WERI-Rb-1 (cell line): ENCODE measurements around the gene SUSD4.

Experiments
- DNase-seq: peaks from one replicate; pipeline ENCODE4 v3.0.0-alpha.2; 2020
- H3K27ac ChIP-seq: fragments of 250-450 bp; sonication (Bioruptor Pico); 2 replicates; pipeline ENCODE4 v1.5.1; 2020; ENCODE audit warnings: mild to moderate bottlenecking, moderate library complexity
- H3K27me3 ChIP-seq: fragments of 250-450 bp; sonication (Bioruptor Pico); 2 replicates; pipeline ENCODE4 v1.5.1; 2021; ENCODE audit warnings: mild to moderate bottlenecking, low read depth, moderate library complexity; ENCODE audit not compliant: insufficient read depth, severe bottlenecking
- H3K36me3 ChIP-seq: fragments of 250-450 bp; sonication (Bioruptor Pico); 2 replicates; pipeline ENCODE4 v1.5.1; 2020; ENCODE audit warnings: mild to moderate bottlenecking, moderate library complexity
- H3K4me3 ChIP-seq: 2 replicates; pipeline ENCODE4 v1.5.1; 2011; ENCODE audit warnings: low read depth, mild to moderate bottlenecking, control low read depth, low read length
- H3K9me3 ChIP-seq: fragments of 250-450 bp; sonication (Bioruptor Pico); 2 replicates; pipeline ENCODE4 v1.5.1; 2021; ENCODE audit warnings: mild to moderate bottlenecking, moderate library complexity; ENCODE audit not compliant: severe bottlenecking
- CTCF ChIP-seq: IDR thresholded peaks from 2 replicates; pipeline ENCODE4 v1.5.1; 2011; ENCODE audit warnings: low read depth, mild to moderate bottlenecking, control low read depth, inconsistent platforms, low read length

The SUSD4 gene

GRCh38 chr1:223228201-223228600 is 135.8 kb downstream of the SUSD4 start:
- Histone ChIP-seq H3K9me3 (no peaks in the 10 kb centered on the region), H3K27me3 (no peaks in the 10 kb centered on the region), H3K4me3 (no peak overlapping the region), H3K27ac (no peak overlapping the region), H3K36me3 (no peaks in the 10 kb centered on the region)
- TF ChIP-seq CTCF, result no peak
- DNase-seq, result no peak

- Histone ChIP-seq H3K27ac (no peak overlapping the region), H3K9me3 (no peaks in the 10 kb centered on the region), H3K4me3 (no peak overlapping the region), H3K27me3 (no peaks in the 10 kb centered on the region), H3K36me3 (no peaks in the 10 kb centered on the region)
- TF ChIP-seq CTCF, result no peak
- no peak for DNase-seq
Observed at GRCh38 chr1:223227486-223228196, 136.3 kb downstream of the SUSD4 start.

- no peak for TF ChIP-seq CTCF
- Histone ChIP-seq H3K4me3 (no peak overlapping the region), H3K9me3 (no peaks in the 10 kb centered on the region), H3K27me3 (no peaks in the 10 kb centered on the region), H3K27ac (no peak overlapping the region), H3K36me3 (no peaks in the 10 kb centered on the region)
- no peak for DNase-seq
Observed at GRCh38 chr1:223227031-223227430, 136.9 kb downstream of the SUSD4 start.

- Histone ChIP-seq H3K36me3 (no peaks in the 10 kb centered on the region), H3K27me3 (no peaks in the 10 kb centered on the region), H3K27ac (no peak overlapping the region), H3K9me3 (no peaks in the 10 kb centered on the region), H3K4me3 (no peak overlapping the region)
- no peak for TF ChIP-seq CTCF
- DNase-seq, result no peak
Observed at GRCh38 chr1:223226271-223226670, 137.7 kb downstream of the SUSD4 start.

- H3K27me3 ChIP-seq, result no peaks in the 10 kb centered on the region
- no peak overlapping the region for H3K27ac ChIP-seq
- H3K9me3 ChIP-seq, result no peaks in the 10 kb centered on the region
- no peak overlapping the region for H3K4me3 ChIP-seq
- H3K36me3 ChIP-seq, result no peaks in the 10 kb centered on the region
- no peak for DNase-seq
- no peak for TF ChIP-seq CTCF
Observed at GRCh38 chr1:223225481-223225880, 138.5 kb downstream of the SUSD4 start.

- H3K27me3 ChIP-seq, result no peaks in the 10 kb centered on the region
- DNase-seq, result no peak
- TF ChIP-seq CTCF, result no peak
- no peaks in the 10 kb centered on the region for H3K36me3 ChIP-seq
- no peak overlapping the region for H3K4me3 ChIP-seq
- no peaks in the 10 kb centered on the region for H3K9me3 ChIP-seq
- H3K27ac ChIP-seq, result no peak overlapping the region
Observed at GRCh38 chr1:223225061-223225460, 138.9 kb downstream of the SUSD4 start.
